Liver (tissue), 9 donors: ENCODE data around the gene NUCKS1. TPM values are rescaled to one million over a fixed set of nuclear protein-coding genes. Genes with fewer than 3 reads are reported as not detected.

Experiments
- DNase-seq: peaks from one replicate; pipeline ENCODE4 v3.0.0-alpha.2; 2017; ENCODE audit warnings: low spot score
- H3K27ac ChIP-seq, 2 donors: one replicate each; pipeline ENCODE4 v1.7.0; 2013; ENCODE audit warnings: inconsistent platforms in 2 of 2, low read length in 2 of 2, control low read depth in 1 of 2, low read depth in 1 of 2, mild to moderate bottlenecking in 1 of 2
- H3K27me3 ChIP-seq, 4 donors: one replicate each; pipeline versions ENCODE4 v1.6.1 to v1.7.0; 2013; ENCODE audit warnings: low read length in 3 of 4, inconsistent platforms in 1 of 4, mild to moderate bottlenecking in 1 of 4, moderate library complexity in 1 of 4; ENCODE audit not compliant: control insufficient read depth in 4 of 4, insufficient read depth in 4 of 4
- H3K36me3 ChIP-seq, 4 donors: one replicate each; pipeline versions ENCODE4 v1.6.1 to v1.7.0; 2013; ENCODE audit warnings: low read length in 3 of 4, mild to moderate bottlenecking in 3 of 4, low read depth in 1 of 4, moderate library complexity in 1 of 4; ENCODE audit not compliant: control insufficient read depth in 4 of 4, insufficient read depth in 3 of 4
- H3K4me1 ChIP-seq, 4 donors: one replicate each; pipeline versions ENCODE4 v1.6.1 to v1.7.0; 2013; ENCODE audit warnings: low read length in 3 of 4, mild to moderate bottlenecking in 3 of 4, moderate library complexity in 1 of 4; ENCODE audit not compliant: control insufficient read depth in 4 of 4, insufficient read depth in 4 of 4
- H3K4me3 ChIP-seq, 3 donors: one replicate each; pipeline versions ENCODE4 v1.6.1 to v1.7.0; 2013; ENCODE audit warnings: low read length in 3 of 3, control low read depth in 1 of 3, low read depth in 1 of 3, mild to moderate bottlenecking in 1 of 3
- H3K9ac ChIP-seq, 2 donors: one replicate each; pipeline ENCODE4 v1.7.0; 2013; ENCODE audit warnings: low read length in 2 of 2, mild to moderate bottlenecking in 2 of 2, moderate library complexity in 2 of 2, control low read depth in 1 of 2, low read depth in 1 of 2
- H3K9me3 ChIP-seq, 4 donors: one replicate each; pipeline versions ENCODE4 v1.6.1 to v1.7.0; 2013; ENCODE audit warnings: low read length in 3 of 4; ENCODE audit not compliant: control insufficient read depth in 4 of 4
- EGR1 ChIP-seq, 2 donors: IDR thresholded peaks; 2 replicates each; pipeline ENCODE4 v1.6.1; 2016 to 2018; ENCODE audit warnings: antibody characterized with exemption in 2 of 2, low read depth in 2 of 2
- FOXA1 ChIP-seq: IDR thresholded peaks from 2 replicates; pipeline ENCODE4 v1.6.1; 2016; ENCODE audit warnings: antibody characterized with exemption
- FOXA2 ChIP-seq: IDR thresholded peaks from 2 replicates; pipeline ENCODE4 v1.6.1; 2016; ENCODE audit warnings: antibody characterized with exemption
- GABPA ChIP-seq, 2 donors: IDR thresholded peaks in 1 of 2; conservative IDR thresholded peaks in 1 of 2; 2 replicates each; pipeline ENCODE4 v1.6.1; 2016; ENCODE audit warnings: antibody characterized with exemption in 2 of 2, mild to moderate bottlenecking in 1 of 2, moderate library complexity in 1 of 2
- HNF4A ChIP-seq, 2 donors: conservative IDR thresholded peaks; 2 replicates each; pipeline ENCODE4 v1.6.1; 2016; ENCODE audit warnings: antibody characterized with exemption in 2 of 2, mild to moderate bottlenecking in 2 of 2
- HNF4G ChIP-seq: IDR thresholded peaks from 2 replicates; pipeline ENCODE4 v1.6.1; 2016; ENCODE audit warnings: antibody characterized with exemption
- JUND ChIP-seq, 2 donors: IDR thresholded peaks; 2 replicates each; pipeline ENCODE4 v1.6.1; 2016; ENCODE audit warnings: antibody characterized with exemption in 2 of 2
- NR2F2 ChIP-seq: IDR thresholded peaks from 2 replicates; pipeline ENCODE4 v1.6.1; 2016; ENCODE audit warnings: antibody characterized with exemption
- RAD21 ChIP-seq, 2 donors: IDR thresholded peaks; 2 replicates each; pipeline ENCODE4 v1.6.1; 2016; ENCODE audit warnings: antibody characterized with exemption in 2 of 2, mild to moderate bottlenecking in 2 of 2
- RXRA ChIP-seq, 2 donors: IDR thresholded peaks; 2 replicates each; pipeline ENCODE4 v1.6.1; 2017 to 2018; ENCODE audit warnings: antibody characterized with exemption in 2 of 2, mild to moderate bottlenecking in 1 of 2
- SP1 ChIP-seq: IDR thresholded peaks from 2 replicates; pipeline ENCODE4 v1.6.1; 2018; ENCODE audit warnings: antibody characterized with exemption, mild to moderate bottlenecking
- TAF1 ChIP-seq: conservative IDR thresholded peaks from 2 replicates; pipeline ENCODE4 v1.6.1; 2016; ENCODE audit warnings: antibody characterized with exemption, mild to moderate bottlenecking
- YY1 ChIP-seq: IDR thresholded peaks from 2 replicates; pipeline ENCODE4 v1.6.1; 2016; ENCODE audit warnings: antibody characterized with exemption, mild to moderate bottlenecking
- WGBS: extraction: QIAGEN DNeasy Blood & Tissue Kit; methylation state at CpG from one replicate; pipeline ENCODE4 v1.1.7; 2013; 5-methylcytosine and 5-hydroxymethylcytosine counted together
- polyA plus RNA-seq, 2 donors: library from polyadenylated mRNA; stranded (reverse) in 1 of 2; unstranded in 1 of 2; fragments of 200-250 nt in 1 of 2; fragments of >200 nt in 1 of 2; fragmentation: Nextera tagmentation in 1 of 2; extraction: Ambion mirVana in 1 of 2; gene quantifications; one replicate each; pipeline versions ENCODE4 v1.2.1 to v1.2.3, GENCODE V29; 2013 to 2015
- total RNA-seq, 2 donors: library from RNA; depleted of rRNA; stranded (reverse); fragments of >200 nt; gene quantifications; one replicate each; pipeline ENCODE4 v1.2.3, GENCODE V29; 2014
- TF ChIP-seq, protein P1 (sequence below): fragments of 150-350 bp; IDR thresholded peaks from 2 replicates; pipeline ENCODE4 v1.5.1; 2017; ENCODE audit warnings: improper control_type of control experiment, low read depth, low read length; ENCODE audit not compliant: missing input control
- TF ChIP-seq, protein P2 (sequence below): IDR thresholded peaks from 2 replicates; pipeline ENCODE4 v1.6.1; 2016; ENCODE audit warnings: antibody characterized with exemption
- TF ChIP-seq, protein P3 (sequence below): IDR thresholded peaks from 2 replicates; pipeline ENCODE4 v1.6.1; 2016; ENCODE audit warnings: antibody characterized with exemption
- TF ChIP-seq, protein P4 (sequence below): IDR thresholded peaks from 2 replicates; pipeline ENCODE4 v1.6.1; 2016; ENCODE audit warnings: antibody characterized with exemption, mild to moderate bottlenecking
- TF ChIP-seq, protein P5 (sequence below): IDR thresholded peaks from 2 replicates; pipeline ENCODE4 v1.6.1; 2016; ENCODE audit warnings: antibody characterized with exemption
- donor health status: healthy.
- donor health status: healthy.
- donor health status: healthy.
- donor health status: healthy.
- donor health status: healthy.

Gene NUCKS1
- total and polyA plus RNA-seq, 4 donors, result 27.0 to 86.1 (median 42.6) TPM

DNA sequence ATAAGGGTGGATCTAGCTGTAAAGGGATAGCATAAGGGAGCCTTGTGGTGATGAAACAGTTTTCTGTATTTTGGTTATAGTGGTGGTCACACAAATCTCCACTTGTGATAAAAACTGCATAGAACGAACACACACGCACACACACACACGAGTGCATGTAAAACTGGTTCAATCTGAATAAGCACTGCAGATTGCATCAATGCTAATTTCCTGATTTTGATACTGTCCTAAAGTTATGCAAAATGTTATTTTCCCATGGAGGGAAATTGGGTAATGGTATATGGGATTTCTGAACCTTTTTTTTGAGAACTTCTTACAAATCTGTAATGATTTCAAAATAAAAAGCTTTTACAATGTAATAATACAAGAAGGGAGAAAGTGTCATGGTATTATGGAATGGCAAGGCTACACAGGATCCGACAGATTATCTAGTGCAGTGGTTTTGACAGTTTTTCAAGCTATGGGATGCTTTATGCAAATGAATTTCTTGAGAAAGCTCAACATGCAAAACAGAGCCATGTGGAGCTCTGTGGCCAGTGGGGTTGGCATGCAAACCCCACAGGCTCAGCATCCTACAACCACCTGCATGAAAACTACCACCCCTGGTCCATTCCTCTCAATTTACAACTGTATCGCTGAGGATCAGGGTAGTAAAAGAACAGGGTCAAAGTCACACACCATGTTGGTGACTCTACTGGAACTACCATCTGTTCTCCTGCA is 44.2 kb upstream of the NUCKS1 start:
- no peak overlapping the region for H3K9ac ChIP-seq
- TF ChIP-seq HNF4G (no peak), RAD21 (IDR thresholded peaks at IDR 0.05) (no peak), RXRA (IDR thresholded peaks at IDR 0.05) (no peak), SP1 (no peak), NR2F2 (no peak), HNF4A (conservative IDR thresholded peaks at IDR 0.05) (no peak), YY1 (no peak), GABPA (IDR thresholded peaks at IDR 0.05 in 1 of 2, conservative IDR thresholded peaks at IDR 0.05 in 1 of 2) (no peak), EGR1 (IDR thresholded peaks at IDR 0.05; ENCODE audit: low read depth in 2 of 2) (no peak), FOXA1 (no peak), JUND (IDR thresholded peaks at IDR 0.05) (no peak), TAF1 (no peak), FOXA2 (no peak)
- TF ChIP-seq, protein P1, sequence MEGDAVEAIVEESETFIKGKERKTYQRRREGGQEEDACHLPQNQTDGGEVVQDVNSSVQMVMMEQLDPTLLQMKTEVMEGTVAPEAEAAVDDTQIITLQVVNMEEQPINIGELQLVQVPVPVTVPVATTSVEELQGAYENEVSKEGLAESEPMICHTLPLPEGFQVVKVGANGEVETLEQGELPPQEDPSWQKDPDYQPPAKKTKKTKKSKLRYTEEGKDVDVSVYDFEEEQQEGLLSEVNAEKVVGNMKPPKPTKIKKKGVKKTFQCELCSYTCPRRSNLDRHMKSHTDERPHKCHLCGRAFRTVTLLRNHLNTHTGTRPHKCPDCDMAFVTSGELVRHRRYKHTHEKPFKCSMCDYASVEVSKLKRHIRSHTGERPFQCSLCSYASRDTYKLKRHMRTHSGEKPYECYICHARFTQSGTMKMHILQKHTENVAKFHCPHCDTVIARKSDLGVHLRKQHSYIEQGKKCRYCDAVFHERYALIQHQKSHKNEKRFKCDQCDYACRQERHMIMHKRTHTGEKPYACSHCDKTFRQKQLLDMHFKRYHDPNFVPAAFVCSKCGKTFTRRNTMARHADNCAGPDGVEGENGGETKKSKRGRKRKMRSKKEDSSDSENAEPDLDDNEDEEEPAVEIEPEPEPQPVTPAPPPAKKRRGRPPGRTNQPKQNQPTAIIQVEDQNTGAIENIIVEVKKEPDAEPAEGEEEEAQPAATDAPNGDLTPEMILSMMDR, result no peak
- TF ChIP-seq, protein P2, sequence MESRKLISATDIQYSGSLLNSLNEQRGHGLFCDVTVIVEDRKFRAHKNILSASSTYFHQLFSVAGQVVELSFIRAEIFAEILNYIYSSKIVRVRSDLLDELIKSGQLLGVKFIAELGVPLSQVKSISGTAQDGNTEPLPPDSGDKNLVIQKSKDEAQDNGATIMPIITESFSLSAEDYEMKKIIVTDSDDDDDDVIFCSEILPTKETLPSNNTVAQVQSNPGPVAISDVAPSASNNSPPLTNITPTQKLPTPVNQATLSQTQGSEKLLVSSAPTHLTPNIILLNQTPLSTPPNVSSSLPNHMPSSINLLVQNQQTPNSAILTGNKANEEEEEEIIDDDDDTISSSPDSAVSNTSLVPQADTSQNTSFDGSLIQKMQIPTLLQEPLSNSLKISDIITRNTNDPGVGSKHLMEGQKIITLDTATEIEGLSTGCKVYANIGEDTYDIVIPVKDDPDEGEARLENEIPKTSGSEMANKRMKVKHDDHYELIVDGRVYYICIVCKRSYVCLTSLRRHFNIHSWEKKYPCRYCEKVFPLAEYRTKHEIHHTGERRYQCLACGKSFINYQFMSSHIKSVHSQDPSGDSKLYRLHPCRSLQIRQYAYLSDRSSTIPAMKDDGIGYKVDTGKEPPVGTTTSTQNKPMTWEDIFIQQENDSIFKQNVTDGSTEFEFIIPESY, result no peak
- TF ChIP-seq, protein P3, sequence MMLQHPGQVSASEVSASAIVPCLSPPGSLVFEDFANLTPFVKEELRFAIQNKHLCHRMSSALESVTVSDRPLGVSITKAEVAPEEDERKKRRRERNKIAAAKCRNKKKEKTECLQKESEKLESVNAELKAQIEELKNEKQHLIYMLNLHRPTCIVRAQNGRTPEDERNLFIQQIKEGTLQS, result no peak
- TF ChIP-seq, protein P4, sequence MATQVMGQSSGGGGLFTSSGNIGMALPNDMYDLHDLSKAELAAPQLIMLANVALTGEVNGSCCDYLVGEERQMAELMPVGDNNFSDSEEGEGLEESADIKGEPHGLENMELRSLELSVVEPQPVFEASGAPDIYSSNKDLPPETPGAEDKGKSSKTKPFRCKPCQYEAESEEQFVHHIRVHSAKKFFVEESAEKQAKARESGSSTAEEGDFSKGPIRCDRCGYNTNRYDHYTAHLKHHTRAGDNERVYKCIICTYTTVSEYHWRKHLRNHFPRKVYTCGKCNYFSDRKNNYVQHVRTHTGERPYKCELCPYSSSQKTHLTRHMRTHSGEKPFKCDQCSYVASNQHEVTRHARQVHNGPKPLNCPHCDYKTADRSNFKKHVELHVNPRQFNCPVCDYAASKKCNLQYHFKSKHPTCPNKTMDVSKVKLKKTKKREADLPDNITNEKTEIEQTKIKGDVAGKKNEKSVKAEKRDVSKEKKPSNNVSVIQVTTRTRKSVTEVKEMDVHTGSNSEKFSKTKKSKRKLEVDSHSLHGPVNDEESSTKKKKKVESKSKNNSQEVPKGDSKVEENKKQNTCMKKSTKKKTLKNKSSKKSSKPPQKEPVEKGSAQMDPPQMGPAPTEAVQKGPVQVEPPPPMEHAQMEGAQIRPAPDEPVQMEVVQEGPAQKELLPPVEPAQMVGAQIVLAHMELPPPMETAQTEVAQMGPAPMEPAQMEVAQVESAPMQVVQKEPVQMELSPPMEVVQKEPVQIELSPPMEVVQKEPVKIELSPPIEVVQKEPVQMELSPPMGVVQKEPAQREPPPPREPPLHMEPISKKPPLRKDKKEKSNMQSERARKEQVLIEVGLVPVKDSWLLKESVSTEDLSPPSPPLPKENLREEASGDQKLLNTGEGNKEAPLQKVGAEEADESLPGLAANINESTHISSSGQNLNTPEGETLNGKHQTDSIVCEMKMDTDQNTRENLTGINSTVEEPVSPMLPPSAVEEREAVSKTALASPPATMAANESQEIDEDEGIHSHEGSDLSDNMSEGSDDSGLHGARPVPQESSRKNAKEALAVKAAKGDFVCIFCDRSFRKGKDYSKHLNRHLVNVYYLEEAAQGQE, result no peak
- TF ChIP-seq, protein P5, sequence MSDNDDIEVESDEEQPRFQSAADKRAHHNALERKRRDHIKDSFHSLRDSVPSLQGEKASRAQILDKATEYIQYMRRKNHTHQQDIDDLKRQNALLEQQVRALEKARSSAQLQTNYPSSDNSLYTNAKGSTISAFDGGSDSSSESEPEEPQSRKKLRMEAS, result no peak
- no peak overlapping the region for H3K4me3 ChIP-seq
- no peaks in the 10 kb centered on the region for H3K27me3 ChIP-seq
- no peak overlapping the region for H3K27ac ChIP-seq
- WGBS, result 67% methylated on average over 5 of the region's 5 CpGs
- no peak for DNase-seq
- no peaks in the 10 kb centered on the region for H3K4me1 ChIP-seq
- H3K9me3 ChIP-seq, result no peaks in the 10 kb centered on the region
- H3K36me3 ChIP-seq, result peaks cover 0 to 25% (median 7%) of the 10 kb centered on the region in 4 donors
